Measurements from ENCODE around the gene HELZ. TPM values are rescaled to one million over a fixed set of nuclear protein-coding genes. Genes with fewer than 3 reads are reported as not detected.

The HELZ gene
- total and polyA plus RNA-seq, 2 of the 8 experiments (the other 6 are each of a cell fraction or from before 2014, with no cell fraction given) = 10.0 to 48.7 TPM

GRCh38 chr17:67285360-67285759, 40.4 kb upstream of the HELZ start:
- no peaks in the 10 kb centered on the region for H3K36me3 ChIP-seq (ENCODE audit: control insufficient read depth in 2 of 4, insufficient read depth in 4 of 4, low read length in 3 of 4)
- no peak overlapping the region for H4K8ac ChIP-seq (ENCODE audit: extremely low read depth, insufficient read depth, low read length)
- no peaks in the 10 kb centered on the region for H3K23me2 ChIP-seq (ENCODE audit: low read depth, low read length)
- no peak overlapping the region for H2BK15ac ChIP-seq (ENCODE audit: low read length)
- POLR2A ChIA-PET (ENCODE audit: partially characterized antibody) = no interaction called here
- no peak overlapping the region for H3K4me2 ChIP-seq (ENCODE audit: insufficient read depth in 1 of 2, low read depth in 2 of 2, low read length in 2 of 2)
- H3K9me3 ChIP-seq (ENCODE audit: insufficient read depth in 2 of 2, low read depth in 1 of 2, low read length in 1 of 2) = no peaks in the 10 kb centered on the region
- DNase-seq (ENCODE audit: low read depth in 1 of 2, low spot score in 2 of 2) (no peak), FAIRE-seq (no peak)
- H2AK5ac ChIP-seq (ENCODE audit: low read depth, low read length) = no peak overlapping the region
- no peak overlapping the region for H4K91ac ChIP-seq (replicated peaks; ENCODE audit: insufficient read length, low read length)
- WGBS, 2 experiments (ENCODE audit: extremely low coverage in 1 of 2, insufficient coverage in 1 of 2, insufficient read length in 1 of 2, insufficient replicate concordance in 2 of 2, low coverage in 1 of 2, low lambda C conversion rate in 2 of 2, missing lambda C conversion rate in 1 of 2) = 59% methylated on average over 1 of the region's 1 CpG; no CpG with 5 or more reads in 1 of the 2 experiments
- no peak overlapping the region for H2BK5ac ChIP-seq (ENCODE audit: low read depth, low read length)
- no peak overlapping the region for H2AFZ ChIP-seq (ENCODE audit: low read length)
- no peaks in the 10 kb centered on the region for H3K79me2 ChIP-seq (ENCODE audit: control insufficient read depth in 1 of 2, insufficient read depth in 2 of 2, low read length in 2 of 2)
- no peaks in the 10 kb centered on the region for H4K20me1 ChIP-seq (replicated peaks in 1 of 2; ENCODE audit: control insufficient read depth in 1 of 2, insufficient read depth in 2 of 2, low read length in 2 of 2)
- peaks cover 2 to 13% (median 5%) of the 10 kb centered on the region in 4 experiments; a peak in 4 of 7 replicates for H3K4me1 ChIP-seq (replicated peaks in 1 of 4; ENCODE audit: control insufficient read depth in 3 of 4, insufficient read depth in 4 of 4, low read length in 3 of 4)
- H3K18ac ChIP-seq (ENCODE audit: extremely low read depth, low read length) = no peak overlapping the region
- CTCF ChIA-PET (ENCODE audit: partially characterized antibody) = interaction anchor here (0.6 to 23.4 kb wide), 5 partner anchors 7 to 715 kb away, joined by 3 to 253 read pairs (median 3); no protein-coding TSS in a partner anchor
- H3K56ac ChIP-seq (replicated peaks; ENCODE audit: insufficient read length, low read depth, low read length) = no peak overlapping the region
- no peak overlapping the region for H3K23ac ChIP-seq (ENCODE audit: insufficient read length)
- no peak overlapping the region for H3K14ac ChIP-seq (ENCODE audit: insufficient read length)
- H3K4ac ChIP-seq (replicated peaks; ENCODE audit: insufficient read length, low read depth, low read length) = no peak overlapping the region
- H2BK120ac ChIP-seq (replicated peaks; ENCODE audit: low read depth, low read length) = no peak overlapping the region
- no peak overlapping the region for H2BK20ac ChIP-seq (ENCODE audit: low read length)
- no peaks in the 10 kb centered on the region for H3K79me1 ChIP-seq (ENCODE audit: low read depth, low read length)
- no peak overlapping the region for H3K4me3 ChIP-seq (ENCODE audit: extremely low read depth in 1 of 4, insufficient read depth in 2 of 4, low read depth in 3 of 4, low read length in 4 of 4)
- H3K27me3 ChIP-seq (replicated peaks in 1 of 4; ENCODE audit: control insufficient read depth in 3 of 4, extremely low read depth in 1 of 4, insufficient read depth in 3 of 4, low read length in 3 of 4) = no peaks in the 10 kb centered on the region
- H2BK12ac ChIP-seq (ENCODE audit: low read depth, low read length) = no peak overlapping the region
- H3K27ac ChIP-seq (ENCODE audit: low read depth, low read length) = no peak overlapping the region
- no peak overlapping the region for H4K5ac ChIP-seq (ENCODE audit: insufficient read length, low read depth, low read length)
- H3K9ac ChIP-seq (replicated peaks in 1 of 4; ENCODE audit: extremely low read depth in 1 of 4, low read depth in 3 of 4, low read length in 3 of 4) = no peak overlapping the region
- TF ChIP-seq SIN3A (conservative IDR thresholded peaks at IDR 0.05 in 1 of 2, IDR thresholded peaks at IDR 0.05 in 1 of 2; ENCODE audit: low read depth in 1 of 2, low read length in 2 of 2) (no peak), RNF2 (IDR thresholded peaks at IDR 0.05; ENCODE audit: borderline replicate concordance, low read depth, low read length, missing control alignments, poor library complexity, severe bottlenecking) (no peak), RBBP5 (IDR thresholded peaks at IDR 0.05; ENCODE audit: borderline replicate concordance, low read depth, low read length) (no peak), HDAC6 (IDR thresholded peaks at IDR 0.05; ENCODE audit: low read depth, low read length) (no peak), RAD21 (IDR thresholded peaks at IDR 0.05 in 1 of 2, conservative IDR thresholded peaks at IDR 0.05 in 1 of 2; ENCODE audit: low read depth in 2 of 2, low read length in 2 of 2) (no peak), RFX5 (IDR thresholded peaks at IDR 0.05; ENCODE audit: borderline replicate concordance, low read depth, low read length) (no peak), TAF1 (IDR thresholded peaks at IDR 0.05; ENCODE audit: low read depth, low read length) (no peak), CBX8 (IDR thresholded peaks at IDR 0.05; ENCODE audit: borderline replicate concordance, low read depth, low read length) (no peak), BACH1 (IDR thresholded peaks at IDR 0.05; ENCODE audit: low read length) (no peak), CREB1 (IDR thresholded peaks at IDR 0.05) (no peak), KDM5A (IDR thresholded peaks at IDR 0.05; ENCODE audit: low read length) (no peak), NANOG (IDR thresholded peaks at IDR 0.05; ENCODE audit: insufficient read depth, low read depth, low read length, poor library complexity, severe bottlenecking) (no peak), MAX (IDR thresholded peaks at IDR 0.05) (no peak), SRF (IDR thresholded peaks at IDR 0.05; ENCODE audit: low read depth, low read length) (no peak)
